ENCODE measurements around the gene PCDHB9. TPM values are rescaled to one million over a fixed set of nuclear protein-coding genes. Genes with fewer than 3 reads are reported as not detected.
"Not testable (repeated sequence)": the region's sequence is repeated elsewhere in the genome, so short reads cannot be mapped to it uniquely, and the experiment has no call there.

The PCDHB9 gene
- total and polyA plus RNA-seq, 2 of the 8 experiments (the other 6 are each of a cell fraction or from before 2014, with no cell fraction given), result 0.68 to 1.6 TPM

DNA sequence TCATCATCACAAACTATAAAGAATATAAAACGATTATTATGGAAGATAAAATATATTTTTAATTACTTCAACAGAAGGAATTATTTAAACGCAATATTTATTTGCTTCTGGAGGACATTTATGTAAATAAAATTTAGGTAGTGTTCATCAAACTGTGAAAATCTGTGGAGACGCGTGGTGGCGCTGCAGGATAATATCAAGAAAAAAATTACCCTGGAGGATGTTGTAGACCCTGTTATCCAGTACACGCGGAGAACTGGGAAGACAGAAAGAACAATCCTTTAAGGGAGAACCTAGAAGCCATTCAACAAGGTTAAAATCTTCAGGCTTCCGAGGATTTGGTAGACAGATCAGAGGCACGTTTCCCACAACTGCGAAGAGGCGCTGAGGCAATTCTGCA lies 21.5 kb downstream of the PCDHB9 start, which contains the start of gene PCDHB12 (continued):
- TF ChIP-seq SIX5 (IDR thresholded peaks at IDR 0.05; ENCODE audit: low read depth, low read length) (no peak), CHD2 (IDR thresholded peaks at IDR 0.05; ENCODE audit: low read length) (no peak), CREB1 (IDR thresholded peaks at IDR 0.05) (no peak), RAD21 (IDR thresholded peaks at IDR 0.05 in 1 of 2, conservative IDR thresholded peaks at IDR 0.05 in 1 of 2; ENCODE audit: low read depth in 2 of 2, low read length in 2 of 2) (peak; percentile 42 to 45), GTF2F1 (IDR thresholded peaks at IDR 0.05; ENCODE audit: borderline replicate concordance, low read depth, low read length) (no peak), RXRA (IDR thresholded peaks at IDR 0.05; ENCODE audit: insufficient read depth, low read depth, low read length) (no peak), SP1 (IDR thresholded peaks at IDR 0.05; ENCODE audit: low read depth, low read length) (no peak)

DNA sequence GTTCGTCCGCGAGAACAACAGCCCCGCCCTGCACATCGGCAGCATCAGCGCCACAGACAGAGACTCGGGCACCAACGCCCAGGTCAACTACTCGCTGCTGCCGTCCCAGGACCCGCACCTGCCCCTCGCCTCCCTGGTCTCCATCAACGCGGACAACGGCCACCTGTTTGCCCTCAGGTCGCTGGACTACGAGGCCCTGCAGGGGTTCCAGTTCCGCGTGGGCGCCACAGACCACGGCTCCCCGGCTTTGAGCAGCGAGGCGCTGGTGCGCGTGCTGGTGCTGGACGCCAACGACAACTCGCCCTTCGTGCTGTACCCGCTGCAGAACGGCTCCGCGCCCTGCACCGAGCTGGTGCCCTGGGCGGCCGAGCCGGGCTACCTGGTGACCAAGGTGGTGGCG lies 23.3 kb downstream of the PCDHB9 start:
- H3K4me3 ChIP-seq (ENCODE audit: extremely low read depth in 1 of 4, insufficient read depth in 2 of 4, low read depth in 3 of 4, low read length in 4 of 4); H3K27me3 ChIP-seq (replicated peaks in 1 of 4; ENCODE audit: control insufficient read depth in 3 of 4, extremely low read depth in 1 of 4, insufficient read depth in 3 of 4, low read length in 3 of 4); H2BK12ac ChIP-seq (ENCODE audit: low read depth, low read length); H2AK5ac ChIP-seq (ENCODE audit: low read depth, low read length); H3K56ac ChIP-seq (replicated peaks; ENCODE audit: insufficient read length, low read depth, low read length); H3K9ac ChIP-seq (replicated peaks in 1 of 4; ENCODE audit: extremely low read depth in 1 of 4, low read depth in 3 of 4, low read length in 3 of 4); H3K4me1 ChIP-seq (replicated peaks in 1 of 4; ENCODE audit: control insufficient read depth in 3 of 4, insufficient read depth in 4 of 4, low read length in 3 of 4); H3K27ac ChIP-seq (ENCODE audit: low read depth, low read length); H2BK20ac ChIP-seq (ENCODE audit: low read length); POLR2A ChIA-PET (ENCODE audit: partially characterized antibody); H3K18ac ChIP-seq (ENCODE audit: extremely low read depth, low read length); H3K14ac ChIP-seq (ENCODE audit: insufficient read length); H3K79me2 ChIP-seq (ENCODE audit: control insufficient read depth in 1 of 2, insufficient read depth in 2 of 2, low read length in 2 of 2); H4K20me1 ChIP-seq (replicated peaks in 1 of 2; ENCODE audit: control insufficient read depth in 1 of 2, insufficient read depth in 2 of 2, low read length in 2 of 2); H3K36me3 ChIP-seq (ENCODE audit: control insufficient read depth in 2 of 4, insufficient read depth in 4 of 4, low read length in 3 of 4); H4K5ac ChIP-seq (ENCODE audit: insufficient read length, low read depth, low read length); H2AFZ ChIP-seq (ENCODE audit: low read length); H2BK5ac ChIP-seq (ENCODE audit: low read depth, low read length); H4K91ac ChIP-seq (replicated peaks; ENCODE audit: insufficient read length, low read length); FAIRE-seq; H3K23ac ChIP-seq (ENCODE audit: insufficient read length); CTCF ChIA-PET (ENCODE audit: partially characterized antibody); H3K4ac ChIP-seq (replicated peaks; ENCODE audit: insufficient read length, low read depth, low read length); H3K4me2 ChIP-seq (ENCODE audit: insufficient read depth in 1 of 2, low read depth in 2 of 2, low read length in 2 of 2); H2BK120ac ChIP-seq (replicated peaks; ENCODE audit: low read depth, low read length); H3K23me2 ChIP-seq (ENCODE audit: low read depth, low read length); H3K79me1 ChIP-seq (ENCODE audit: low read depth, low read length); H4K8ac ChIP-seq (ENCODE audit: extremely low read depth, insufficient read depth, low read length); DNase-seq (ENCODE audit: low read depth in 1 of 2, low spot score in 2 of 2); H2BK15ac ChIP-seq (ENCODE audit: low read length): not testable (repeated sequence)
- H3K9me3 ChIP-seq (ENCODE audit: insufficient read depth in 2 of 2, low read depth in 1 of 2, low read length in 1 of 2), result peaks cover 5 to 20% of the 10 kb centered on the region in 2 experiments; a peak in 3 of 4 replicates
- WGBS, 2 experiments (ENCODE audit: extremely low coverage in 1 of 2, insufficient coverage in 1 of 2, insufficient read length in 1 of 2, insufficient replicate concordance in 2 of 2, low coverage in 1 of 2, low lambda C conversion rate in 2 of 2, missing lambda C conversion rate in 1 of 2), result 91% methylated on average over 35 of the region's 39 CpGs; no CpG with 5 or more reads in 1 of the 2 experiments
